NCI-H69 (cell line): ENCODE data around the gene APOBEC3F.
"Not testable (repeated sequence)": the region's sequence is repeated elsewhere in the genome, so short reads cannot be mapped to it uniquely, and the experiment has no call there.

Experiments
- DNase-seq: peaks from one replicate; lab custom pipeline; 2025; lab: John Stamatoyannopoulos, UW

Gene APOBEC3F

DNA sequence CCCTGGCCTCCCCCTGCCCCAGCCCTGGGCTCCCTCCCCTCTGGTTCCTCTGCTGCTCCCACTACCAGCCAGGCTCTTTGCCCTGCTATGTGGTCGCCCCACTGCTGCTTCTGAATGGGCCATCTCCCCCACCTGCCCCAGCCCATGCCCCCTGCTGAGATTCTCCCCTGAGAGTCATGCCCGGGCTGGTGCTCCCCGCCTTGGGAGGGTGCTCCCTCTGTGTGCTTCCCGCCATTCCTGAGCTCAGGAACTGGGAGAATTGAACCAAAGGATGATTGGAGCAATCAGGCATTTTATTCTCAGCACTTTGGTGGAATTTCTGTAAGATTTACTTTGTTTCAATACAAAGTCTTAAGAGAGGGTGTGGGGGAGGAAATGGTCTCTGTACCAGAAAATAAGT lies 12.9 kb upstream of the APOBEC3F start:
- DNase-seq = no peak

DNA sequence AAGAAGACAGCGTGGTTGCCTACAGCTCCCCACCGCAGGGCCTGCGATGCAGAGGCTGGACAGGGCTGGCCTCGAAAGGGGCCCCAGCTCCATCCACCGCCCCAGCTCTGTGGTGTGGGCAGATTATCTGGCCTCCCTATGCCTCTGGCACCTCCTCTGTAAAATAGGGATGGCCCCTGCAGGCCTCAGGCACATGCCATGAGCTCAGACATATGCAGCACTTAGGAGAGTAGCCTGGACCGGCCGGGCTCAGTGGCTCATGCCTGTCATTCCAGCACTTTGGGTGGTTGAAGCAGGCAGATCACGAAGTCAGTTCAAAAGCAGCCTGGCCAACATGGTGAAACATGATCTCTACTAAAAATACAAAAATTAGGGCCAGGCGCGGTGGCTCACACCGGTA lies 12.4 kb upstream of the APOBEC3F start:
- DNase-seq = no peak

DNA sequence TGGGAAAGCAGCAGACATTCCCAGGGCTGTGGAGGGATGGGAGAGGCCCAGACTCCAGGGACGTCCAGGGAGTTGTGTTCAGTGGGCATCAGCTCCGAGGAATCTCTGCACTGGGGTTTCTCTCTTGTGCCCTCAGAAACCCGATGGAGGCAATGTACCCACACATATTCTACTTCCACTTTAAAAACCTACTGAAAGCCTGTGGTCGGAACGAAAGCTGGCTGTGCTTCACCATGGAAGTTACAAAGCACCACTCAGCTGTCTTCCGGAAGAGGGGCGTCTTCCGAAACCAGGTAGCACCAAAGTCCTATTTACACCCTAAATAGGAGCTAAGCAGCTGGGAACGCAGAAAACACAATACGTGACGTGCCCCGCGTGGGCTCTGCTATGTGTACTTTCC lies 11.4 kb upstream of the APOBEC3F start:
- DNase-seq = no peak

DNA sequence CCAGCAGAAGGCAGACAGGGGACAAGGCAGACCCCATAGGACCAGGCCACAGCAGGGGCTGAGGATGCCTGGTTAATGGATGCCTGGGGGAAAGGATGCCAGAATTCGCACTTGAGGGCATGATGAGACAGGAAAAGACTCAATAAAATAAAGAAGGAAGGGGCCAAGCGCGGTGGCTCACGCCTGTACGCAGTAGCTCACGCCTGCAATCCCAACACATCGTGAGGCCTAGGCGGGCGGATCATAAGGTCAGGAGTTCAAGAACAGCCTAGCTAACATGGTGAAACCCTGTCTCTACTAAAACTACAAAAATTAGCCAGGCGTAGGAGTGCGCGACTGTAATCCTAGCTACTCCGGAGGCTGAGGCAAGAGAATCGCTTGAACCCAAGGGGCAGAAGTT lies 10.0 kb upstream of the APOBEC3F start:
- no peak for DNase-seq

DNA sequence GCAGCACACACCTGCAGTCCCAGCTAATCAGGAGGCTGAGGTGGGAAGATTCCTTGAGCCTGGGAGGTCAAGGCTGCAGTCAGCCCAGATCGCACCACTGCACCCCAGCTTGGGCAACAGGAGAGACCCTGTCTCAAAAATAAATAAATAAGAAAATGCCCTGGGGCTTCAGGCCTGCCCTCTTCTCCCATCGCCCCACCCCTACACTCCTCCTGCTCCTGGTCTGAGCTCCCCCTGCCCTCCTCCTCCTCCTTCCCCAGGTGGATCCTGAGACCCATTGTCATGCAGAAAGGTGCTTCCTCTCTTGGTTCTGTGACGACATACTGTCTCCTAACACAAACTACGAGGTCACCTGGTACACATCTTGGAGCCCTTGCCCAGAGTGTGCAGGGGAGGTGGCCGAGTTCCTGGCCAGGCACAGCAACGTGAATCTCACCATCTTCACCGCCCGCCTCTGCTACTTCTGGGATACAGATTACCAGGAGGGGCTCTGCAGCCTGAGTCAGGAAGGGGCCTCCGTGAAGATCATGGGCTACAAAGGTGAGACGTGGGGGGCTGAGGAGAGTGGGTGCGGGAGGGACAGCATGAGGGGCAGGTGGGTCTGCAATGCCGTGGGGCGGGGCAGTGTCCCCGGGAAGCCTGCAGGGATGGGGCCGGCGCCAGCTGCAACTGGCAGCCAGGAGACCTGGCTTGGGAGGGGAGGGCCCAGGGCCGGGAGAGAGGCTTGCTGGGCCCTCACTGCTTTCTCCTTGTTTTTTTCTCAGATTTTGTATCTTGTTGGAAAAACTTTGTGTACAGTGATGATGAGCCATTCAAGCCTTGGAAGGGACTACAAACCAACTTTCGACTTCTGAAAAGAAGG lies 9.0 kb upstream of the APOBEC3F start:
- not testable (repeated sequence) for DNase-seq

DNA sequence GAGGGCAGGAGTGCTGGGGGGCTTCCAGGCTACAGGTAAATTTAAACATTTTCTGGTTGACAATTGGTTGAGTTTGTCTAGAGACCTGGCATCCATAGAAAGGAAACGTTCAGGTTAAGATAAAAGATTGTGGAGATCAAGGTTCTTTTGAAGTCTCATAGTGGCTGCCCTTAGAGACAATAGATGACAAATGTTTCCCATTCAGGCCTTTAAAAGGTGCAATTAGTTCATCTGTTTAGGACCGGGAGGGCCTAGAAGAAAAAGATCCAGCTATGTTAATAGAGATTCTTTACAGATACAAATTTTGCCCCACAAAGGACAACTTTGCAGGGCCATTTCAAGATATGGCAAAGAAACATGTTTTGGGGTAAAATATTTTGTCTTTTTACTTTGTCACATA lies 3.6 kb upstream of the APOBEC3F start:
- DNase-seq = not testable (repeated sequence)

DNA sequence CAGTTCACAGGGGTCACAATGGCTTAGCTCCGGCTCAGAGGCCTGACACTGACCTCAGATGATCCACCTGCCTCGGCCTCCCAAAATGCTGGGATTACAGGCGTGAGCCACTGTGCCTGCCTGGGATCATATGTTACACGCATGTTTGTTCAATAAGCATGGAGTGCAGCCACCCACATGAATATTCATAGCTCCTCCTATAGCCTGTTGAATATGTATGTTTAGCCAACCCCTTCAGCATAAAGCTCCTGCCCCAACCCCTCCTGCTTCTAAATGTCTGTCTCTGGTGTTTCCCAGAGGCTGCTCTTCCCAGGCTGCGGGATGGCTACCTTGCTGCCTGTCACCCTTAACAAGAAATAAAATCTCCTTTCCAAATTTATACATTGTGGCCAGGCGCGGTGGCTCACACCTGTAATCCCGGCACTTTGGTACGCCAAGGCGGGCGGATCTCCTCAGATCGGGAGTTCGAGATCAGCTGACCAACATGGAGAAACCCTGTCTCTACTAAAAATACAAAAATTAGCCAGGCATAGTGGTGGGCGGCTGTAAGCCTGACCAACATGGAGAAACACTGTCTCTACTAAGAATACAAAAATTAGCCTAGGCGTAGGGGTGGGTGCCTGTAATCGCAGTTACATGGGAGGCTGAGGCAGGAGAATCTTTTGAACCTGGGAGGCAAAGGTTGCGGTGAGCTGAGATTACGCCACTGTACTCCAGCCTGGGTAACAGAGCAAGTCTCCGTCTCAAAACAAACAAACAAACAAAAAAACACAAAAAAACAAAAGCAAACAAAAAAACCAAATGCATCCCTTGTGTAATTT lies 1.1 kb upstream of the APOBEC3F start:
- no peak for DNase-seq

DNA sequence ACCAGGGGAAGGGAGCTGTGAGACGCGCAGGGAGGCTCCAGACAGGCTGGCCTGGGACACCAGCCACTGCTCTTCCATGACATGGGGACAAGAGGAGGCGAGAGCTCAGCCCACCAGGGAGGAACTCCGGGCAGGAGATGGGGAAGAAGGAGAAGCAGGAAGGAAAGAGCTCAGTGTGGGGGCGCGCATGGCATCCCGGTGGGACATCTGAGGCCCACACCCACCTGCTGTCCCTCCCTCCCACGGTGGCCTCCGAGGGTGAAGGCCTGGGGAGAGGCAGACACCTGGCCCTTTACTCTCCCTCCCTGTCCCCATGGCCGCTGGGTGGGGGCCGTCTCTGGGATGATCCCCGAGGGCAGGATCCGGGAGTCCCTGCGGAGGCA lies 518 bp upstream of the APOBEC3F start:
- DNase-seq = not testable (repeated sequence)

DNA sequence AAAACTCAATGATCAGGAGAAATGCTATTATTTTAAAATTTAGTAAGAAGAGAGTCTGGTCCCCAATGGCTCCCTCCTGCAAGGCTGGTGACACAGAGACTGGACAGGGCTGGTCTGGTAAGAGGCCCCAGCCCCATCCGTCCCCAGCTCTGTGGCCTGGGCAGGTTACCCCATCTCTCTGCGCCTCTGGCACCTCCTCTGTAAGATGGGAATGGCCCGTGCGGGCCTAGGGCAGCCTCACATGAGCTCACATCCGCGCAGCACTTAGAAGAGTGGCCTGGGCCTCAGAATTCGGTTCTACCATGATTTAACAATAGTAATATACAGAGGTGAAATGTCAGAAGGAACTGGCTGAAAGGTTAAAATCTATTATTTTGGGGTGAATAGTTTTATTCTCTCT lies 1.2 kb downstream of the APOBEC3F start:
- DNase-seq = no peak

DNA sequence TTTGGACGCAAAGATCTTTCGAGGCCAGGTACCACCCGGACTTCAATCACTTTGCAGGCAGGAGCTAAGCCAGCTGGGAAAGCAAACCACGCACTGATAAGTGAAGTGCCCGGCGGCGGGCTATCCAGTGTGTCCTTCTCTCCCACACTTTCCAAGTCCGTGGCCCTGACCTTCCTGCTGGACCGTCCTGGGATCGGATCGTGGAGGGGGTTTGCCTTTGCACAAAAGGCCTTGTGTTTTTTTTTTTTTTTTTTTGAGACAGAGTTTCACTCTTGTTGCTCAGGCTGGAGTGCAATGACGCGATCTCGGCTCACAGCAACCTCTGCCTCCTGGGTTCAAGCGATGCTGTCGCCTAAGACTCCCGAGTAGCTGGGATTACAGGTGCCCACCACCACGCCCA lies 2.4 kb downstream of the APOBEC3F start:
- not testable (repeated sequence) for DNase-seq

DNA sequence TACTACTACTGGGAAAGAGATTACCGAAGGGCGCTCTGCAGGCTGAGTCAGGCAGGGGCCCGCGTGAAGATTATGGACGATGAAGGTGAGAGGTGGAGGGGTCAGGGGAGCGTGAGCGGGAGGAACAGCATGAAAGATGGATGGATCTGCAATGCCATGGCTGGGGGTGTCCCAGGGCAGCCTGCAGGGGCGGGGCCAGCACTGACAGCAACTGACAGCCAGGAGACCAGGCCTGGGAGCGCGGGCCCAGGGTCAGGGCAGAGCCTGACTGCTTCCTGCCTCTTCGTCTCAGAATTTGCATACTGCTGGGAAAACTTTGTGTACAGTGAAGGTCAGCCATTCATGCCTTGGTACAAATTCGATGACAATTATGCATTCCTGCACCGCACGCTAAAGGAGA lies 4.5 kb downstream of the APOBEC3F start:
- not testable (repeated sequence) for DNase-seq

DNA sequence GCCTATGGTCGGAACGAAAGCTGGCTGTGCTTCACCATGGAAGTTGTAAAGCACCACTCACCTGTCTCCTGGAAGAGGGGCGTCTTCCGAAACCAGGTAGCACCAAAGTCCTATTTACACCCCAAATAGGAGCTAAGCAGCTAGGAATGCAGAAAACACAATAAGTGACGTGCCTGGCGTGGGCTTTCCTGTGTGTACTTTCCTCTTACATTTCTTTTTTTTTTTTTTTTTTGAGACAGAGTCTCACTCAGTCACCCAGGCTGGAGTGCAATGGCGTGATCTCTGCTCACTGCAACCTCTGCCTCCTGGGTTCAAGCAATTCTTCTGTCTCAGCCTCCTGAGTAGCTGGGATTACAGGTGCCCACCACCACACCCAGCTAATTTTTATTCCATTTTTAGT lies 8.8 kb downstream of the APOBEC3F start:
- DNase-seq = not testable (repeated sequence)

DNA sequence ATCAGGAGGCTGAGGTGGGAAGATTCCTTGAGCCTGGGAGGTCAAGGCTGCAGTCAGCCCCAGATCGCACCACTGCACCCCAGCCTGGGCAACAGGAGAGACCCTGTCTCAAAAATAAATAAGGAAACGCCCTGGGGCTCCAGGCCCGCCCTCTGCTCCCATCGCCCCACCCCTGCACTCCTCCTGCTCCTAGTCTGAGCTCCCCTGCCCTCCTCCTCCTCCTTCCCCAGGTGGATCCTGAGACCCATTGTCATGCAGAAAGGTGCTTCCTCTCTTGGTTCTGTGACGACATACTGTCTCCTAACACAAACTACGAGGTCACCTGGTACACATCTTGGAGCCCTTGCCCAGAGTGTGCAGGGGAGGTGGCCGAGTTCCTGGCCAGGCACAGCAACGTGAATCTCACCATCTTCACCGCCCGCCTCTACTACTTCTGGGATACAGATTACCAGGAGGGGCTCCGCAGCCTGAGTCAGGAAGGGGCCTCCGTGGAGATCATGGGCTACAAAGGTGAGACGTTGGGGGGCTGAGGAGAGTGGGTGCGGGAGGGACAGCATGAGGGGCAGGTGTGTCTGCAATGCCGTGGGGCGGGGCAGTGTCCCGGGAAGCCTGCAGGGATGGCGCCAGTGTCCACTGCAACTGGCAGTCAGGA lies 11.3 kb downstream of the APOBEC3F start:
- DNase-seq = not testable (repeated sequence)

DNA sequence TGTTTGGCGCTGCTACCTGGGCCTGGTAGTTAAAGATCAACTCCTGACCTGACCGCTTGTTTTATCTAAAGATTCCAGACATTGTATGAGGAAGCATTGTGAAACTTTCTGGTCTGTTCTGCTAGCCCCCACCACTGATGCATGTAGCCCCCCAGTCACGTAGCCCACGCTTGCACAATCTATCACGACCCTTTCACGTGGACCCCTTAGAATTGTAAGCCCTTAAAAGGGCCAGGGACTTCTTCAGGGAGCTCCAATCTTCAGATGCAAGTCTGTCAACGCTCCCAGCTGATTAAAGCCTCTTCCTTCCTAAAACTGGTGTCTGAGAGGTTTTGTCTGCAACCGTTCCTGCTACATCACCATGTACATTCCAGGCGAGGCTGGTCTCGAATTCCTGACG lies 15.0 kb downstream of the APOBEC3F start:
- no peak for DNase-seq

DNA sequence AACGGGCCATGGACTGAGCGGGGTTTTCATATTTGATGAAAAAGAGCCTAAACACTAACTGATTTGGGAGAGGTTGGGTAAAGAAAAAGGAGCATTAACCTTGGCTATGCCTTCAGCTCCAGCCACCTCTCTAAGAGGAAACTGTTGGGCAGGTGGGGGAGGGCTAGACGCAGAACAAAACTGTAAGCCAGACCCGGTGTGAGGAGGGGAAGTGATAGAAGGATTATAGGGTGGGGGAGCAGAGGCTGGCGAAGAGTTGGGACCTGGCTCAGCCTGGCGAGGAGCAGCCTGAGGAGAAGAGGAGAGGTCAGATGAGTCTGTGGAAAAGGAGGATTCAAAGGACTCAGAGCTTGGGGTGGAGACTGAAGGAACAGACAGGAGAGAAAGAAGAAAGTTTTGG lies 20.6 kb downstream of the APOBEC3F start:
- not testable (repeated sequence) for DNase-seq

DNA sequence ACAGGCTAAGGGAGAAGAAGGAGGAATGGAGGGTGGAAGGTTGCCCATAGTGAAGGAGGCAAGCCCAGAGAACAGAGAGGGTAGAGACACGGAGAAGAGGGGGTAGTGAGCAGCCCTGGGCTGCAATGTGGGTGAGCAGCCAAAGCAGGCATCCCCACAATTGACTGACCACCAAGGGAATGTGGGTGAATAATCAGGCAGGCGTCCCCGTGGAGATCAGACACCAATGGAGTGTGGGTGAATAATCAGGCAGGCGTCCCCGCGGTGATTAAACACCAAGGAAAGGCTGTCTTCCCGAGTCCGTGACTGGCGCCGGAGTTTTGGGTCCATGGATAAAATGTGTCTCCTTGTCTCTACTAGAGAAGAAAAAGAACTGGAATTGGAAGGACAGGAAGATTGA lies 21.3 kb downstream of the APOBEC3F start:
- DNase-seq = not testable (repeated sequence)

DNA sequence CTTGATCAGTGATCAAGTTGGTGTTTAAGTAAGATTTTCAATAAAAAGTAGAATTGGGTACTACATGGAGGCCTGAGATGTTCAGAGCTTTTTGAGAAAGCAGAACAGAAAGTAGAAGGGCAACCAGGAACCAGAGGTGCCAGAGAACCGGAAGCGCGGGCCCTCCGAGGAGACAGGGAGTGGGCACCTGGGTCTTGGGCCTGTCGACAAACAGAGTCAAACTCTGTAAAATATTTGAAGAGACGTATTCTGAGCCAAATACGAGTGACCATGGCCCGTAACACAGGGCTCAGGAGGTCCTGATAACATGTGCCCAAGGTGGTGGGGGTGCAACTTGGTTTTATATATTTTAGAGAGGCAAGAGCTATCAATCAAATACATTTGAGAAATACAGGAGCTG lies 23.2 kb downstream of the APOBEC3F start:
- DNase-seq = not testable (repeated sequence)

DNA sequence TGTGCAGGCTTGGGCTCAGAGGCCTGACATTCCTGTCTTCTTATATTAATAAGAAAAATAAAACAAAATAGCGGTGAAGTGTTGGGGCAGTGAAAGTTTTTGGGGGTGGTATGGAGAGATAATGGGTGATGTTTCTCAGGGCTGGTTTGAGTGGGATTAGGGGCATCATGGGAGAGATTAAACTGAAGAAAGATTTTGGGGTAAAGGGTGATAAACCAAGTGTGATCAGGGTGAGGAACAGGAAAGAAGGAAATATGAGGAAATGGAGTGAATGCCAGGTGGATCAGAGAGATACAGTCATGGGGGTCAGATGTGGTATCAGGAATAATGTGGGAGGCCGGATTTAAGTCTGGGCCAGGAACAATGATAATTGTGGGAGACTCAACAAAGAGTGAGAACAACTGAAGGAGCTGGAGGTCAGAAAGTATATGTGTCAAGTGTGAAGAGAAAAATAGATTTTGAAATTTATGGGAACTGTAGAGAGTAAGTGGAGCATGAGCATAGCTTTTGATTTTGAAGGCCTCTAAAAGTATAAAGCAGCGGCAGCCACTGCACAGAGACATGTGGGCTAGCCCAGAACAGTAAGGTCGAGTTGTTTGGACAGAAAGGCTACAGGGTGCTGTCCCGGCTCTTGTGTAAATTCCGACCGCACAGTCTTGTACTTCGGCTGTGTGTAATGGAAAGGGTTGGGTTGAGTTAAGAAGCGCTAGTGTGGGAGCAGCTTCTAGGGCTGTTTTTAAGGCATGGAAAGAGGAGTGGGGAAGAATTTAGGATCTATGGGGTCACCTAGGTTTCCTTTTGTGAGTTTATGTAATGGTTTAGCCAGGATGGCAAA lies 26.0 kb downstream of the APOBEC3F start:
- DNase-seq = not testable (repeated sequence)

DNA sequence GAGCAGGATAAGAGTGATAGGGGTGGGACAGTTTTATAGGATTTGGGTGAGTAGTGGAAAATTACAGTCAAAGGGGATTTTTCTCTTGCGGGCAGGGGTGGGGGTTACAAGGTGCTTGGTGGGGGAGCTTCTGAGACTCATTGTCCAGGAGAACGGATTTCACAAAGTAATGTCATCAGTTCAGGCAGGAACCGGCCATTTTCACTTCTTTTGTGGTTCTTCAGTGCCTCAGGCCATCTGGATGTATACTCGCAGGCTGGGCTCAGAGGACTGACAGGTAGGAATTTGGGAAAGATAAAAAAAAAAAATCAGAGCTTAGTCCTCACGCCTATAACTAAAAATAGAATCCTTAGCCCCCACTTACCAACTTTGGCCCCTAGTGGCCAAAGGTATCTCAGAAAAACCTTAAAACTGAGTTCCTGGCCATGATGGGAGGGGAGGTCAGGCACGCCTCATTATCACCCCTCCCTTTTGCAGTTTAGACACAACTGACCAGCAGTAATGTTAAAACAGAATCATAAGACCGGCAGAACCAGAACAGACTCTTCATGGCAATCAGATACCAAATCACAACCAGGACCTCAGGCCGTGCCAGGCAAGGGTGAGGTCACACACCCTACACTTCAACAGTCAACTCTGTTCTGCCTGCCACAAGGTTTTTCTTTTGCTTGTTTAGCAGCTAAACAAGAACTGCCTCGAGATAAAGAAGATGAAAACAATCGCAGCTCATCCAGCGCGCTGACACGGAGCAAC lies 27.5 kb downstream of the APOBEC3F start:
- DNase-seq = no peak

DNA sequence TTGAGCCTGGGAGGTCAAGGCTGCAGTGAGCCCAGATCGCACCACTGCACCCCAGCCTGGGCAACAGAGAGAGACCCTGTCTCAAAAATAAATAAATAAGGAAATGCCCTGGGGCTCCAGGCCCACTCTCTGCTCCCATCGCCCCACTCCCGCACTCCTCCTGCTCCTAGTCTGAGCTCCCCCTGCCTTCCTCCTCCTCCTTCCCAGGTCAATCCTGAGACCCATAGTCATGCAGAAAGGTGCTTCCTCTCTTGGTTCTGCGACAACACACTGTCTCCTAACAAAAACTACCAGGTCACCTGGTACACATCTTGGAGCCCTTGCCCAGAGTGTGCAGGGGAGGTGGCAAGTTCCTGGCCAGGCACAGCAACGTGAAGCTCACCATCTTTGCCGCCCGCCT lies 29.5 kb downstream of the APOBEC3F start:
- no peak for DNase-seq

DNA sequence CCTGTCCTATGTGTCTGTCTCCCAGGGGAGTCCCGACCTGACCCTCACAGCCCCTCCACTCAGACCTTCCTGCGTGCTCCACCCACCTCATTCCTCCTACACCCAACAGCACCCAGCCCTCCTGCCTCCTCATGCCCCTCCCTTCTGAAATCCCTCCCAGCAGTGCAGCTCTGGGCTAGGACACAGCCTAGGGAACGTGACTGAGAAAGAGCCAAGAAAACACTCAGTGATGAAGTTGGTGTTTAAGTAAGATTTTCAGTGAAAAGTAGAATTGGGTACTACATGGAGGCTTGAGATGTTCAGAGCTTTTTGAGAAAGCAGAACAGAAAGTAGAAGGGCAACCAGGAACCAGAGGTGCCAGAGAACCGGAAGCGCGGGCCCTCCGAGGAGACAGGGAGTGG lies 31.9 kb downstream of the APOBEC3F start:
- DNase-seq = not testable (repeated sequence)
